ENCODE results near the gene SPTLC3. TPM values are rescaled to one million over a fixed set of nuclear protein-coding genes. Genes with fewer than 3 reads are reported as not detected.

The SPTLC3 gene
- total RNA-seq, 1 experiment from 2014 or later: 31.5 TPM

GRCh38 chr20:13140201-13140600 is 131.4 kb downstream of the SPTLC3 start:
- peaks cover 1% of the 10 kb centered on the region; the same call in 1 of the 2 replicates for H3K9me3 ChIP-seq
- DNase-seq: no peak
- ChIA-PET POLR2A (no interaction called here), CTCF (no interaction called here)
- H3K36me3 ChIP-seq (ENCODE audit: control insufficient read depth, insufficient read depth, low read length): peaks cover 1% of the 10 kb centered on the region; the same call in 1 of the 2 replicates
- TF ChIP-seq CTCF (IDR thresholded peaks at IDR 0.05; ENCODE audit: insufficient read depth in 1 of 2, low read depth in 1 of 2, low read length in 1 of 2, severe bottlenecking in 1 of 2, unreplicated experiment in 1 of 2): no peak
- no peaks in the 10 kb centered on the region for H3K27me3 Mint-ChIP-seq (ENCODE audit: insufficient read depth, unreplicated experiment)
- BruUV-seq (replicated peaks): no TSS peak
- H3K4me3 ChIP-seq (ENCODE audit: low read depth, low read length): no peak overlapping the region
- H3K27me3 ChIP-seq (replicated peaks; ENCODE audit: control insufficient read depth, insufficient read depth, low read length): no peaks in the 10 kb centered on the region
- peaks cover 16% of the 10 kb centered on the region for H3K9me3 Mint-ChIP-seq (ENCODE audit: unreplicated experiment)
- H3K27ac Mint-ChIP-seq (ENCODE audit: unreplicated experiment): no peak overlapping the region
- H3K36me3 Mint-ChIP-seq (ENCODE audit: insufficient read depth, unreplicated experiment): peaks cover 6% of the 10 kb centered on the region
- H3K4me1 Mint-ChIP-seq (ENCODE audit: low read depth, unreplicated experiment): no peaks in the 10 kb centered on the region
- no peak overlapping the region for H3K4me3 Mint-ChIP-seq (ENCODE audit: unreplicated experiment)
- H3K4me1 ChIP-seq: no peaks in the 10 kb centered on the region
- intact Hi-C loops (cut with micrococcal nuclease; ENCODE audit: unreplicated experiment): no loop called here

- intact Hi-C loops (cut with micrococcal nuclease; ENCODE audit: unreplicated experiment): no loop called here
- no peak overlapping the region for H3K4me3 Mint-ChIP-seq (ENCODE audit: unreplicated experiment)
- no peak overlapping the region for H3K4me3 ChIP-seq (ENCODE audit: low read depth, low read length)
- no peak for TF ChIP-seq CTCF (IDR thresholded peaks at IDR 0.05; ENCODE audit: insufficient read depth in 1 of 2, low read depth in 1 of 2, low read length in 1 of 2, severe bottlenecking in 1 of 2, unreplicated experiment in 1 of 2)
- H3K4me1 Mint-ChIP-seq (ENCODE audit: low read depth, unreplicated experiment): no peaks in the 10 kb centered on the region
- ChIA-PET CTCF (no interaction called here), POLR2A (no interaction called here)
- peaks cover 21% of the 10 kb centered on the region for H3K9me3 Mint-ChIP-seq (ENCODE audit: unreplicated experiment)
- no peak overlapping the region for H3K27ac Mint-ChIP-seq (ENCODE audit: unreplicated experiment)
- no peaks in the 10 kb centered on the region for H3K27me3 Mint-ChIP-seq (ENCODE audit: insufficient read depth, unreplicated experiment)
- no peak for DNase-seq
- H3K36me3 Mint-ChIP-seq (ENCODE audit: insufficient read depth, unreplicated experiment): peaks cover 6% of the 10 kb centered on the region
- H3K4me1 ChIP-seq: no peaks in the 10 kb centered on the region
- H3K36me3 ChIP-seq (ENCODE audit: control insufficient read depth, insufficient read depth, low read length): peaks cover 1% of the 10 kb centered on the region; the same call in 1 of the 2 replicates
- no TSS peak for BruUV-seq (replicated peaks)
- H3K27me3 ChIP-seq (replicated peaks; ENCODE audit: control insufficient read depth, insufficient read depth, low read length): no peaks in the 10 kb centered on the region
- peaks cover 6% of the 10 kb centered on the region; the same call in 1 of the 2 replicates for H3K9me3 ChIP-seq
Observed at GRCh38 chr20:13140775-13141174, 132.0 kb downstream of the SPTLC3 start.

GRCh38 chr20:13141546-13141945 is 132.8 kb downstream of the SPTLC3 start:
- Mint-ChIP-seq H3K9me3 (ENCODE audit: unreplicated experiment) (peaks cover 21% of the 10 kb centered on the region), H3K4me1 (ENCODE audit: low read depth, unreplicated experiment) (no peaks in the 10 kb centered on the region), H3K4me3 (ENCODE audit: unreplicated experiment) (no peak overlapping the region), H3K36me3 (ENCODE audit: insufficient read depth, unreplicated experiment) (peaks cover 6% of the 10 kb centered on the region), H3K27me3 (ENCODE audit: insufficient read depth, unreplicated experiment) (no peaks in the 10 kb centered on the region), H3K27ac (ENCODE audit: unreplicated experiment) (no peak overlapping the region)
- Histone ChIP-seq H3K27me3 (replicated peaks; ENCODE audit: control insufficient read depth, insufficient read depth, low read length) (no peaks in the 10 kb centered on the region), H3K4me3 (ENCODE audit: low read depth, low read length) (no peak overlapping the region), H3K4me1 (no peaks in the 10 kb centered on the region), H3K9me3 (peaks cover 6% of the 10 kb centered on the region; the same call in 1 of the 2 replicates), H3K36me3 (ENCODE audit: control insufficient read depth, insufficient read depth, low read length) (peaks cover 1% of the 10 kb centered on the region; the same call in 1 of the 2 replicates)
- no TSS peak for BruUV-seq (replicated peaks)
- intact Hi-C loops (cut with micrococcal nuclease; ENCODE audit: unreplicated experiment): no loop called here
- ChIA-PET POLR2A (no interaction called here), CTCF (no interaction called here)
- TF ChIP-seq CTCF (IDR thresholded peaks at IDR 0.05; ENCODE audit: insufficient read depth in 1 of 2, low read depth in 1 of 2, low read length in 1 of 2, severe bottlenecking in 1 of 2, unreplicated experiment in 1 of 2): no peak
- no peak for DNase-seq
